ENCODE results near the gene CMIP.

CMIP gene

GRCh38 chr16:81495321-81496234 lies 51.0 kb downstream of the CMIP start:
- DNase-seq = no peak

- DNase-seq = no peak
Measured at GRCh38 chr16:81496321-81496720, 51.7 kb downstream of the CMIP start.

GRCh38 chr16:81496742-81497141 lies 52.1 kb downstream of the CMIP start:
- DNase-seq = no peak

GRCh38 chr16:81497690-81498089 lies 53.1 kb downstream of the CMIP start:
- DNase-seq = no peak

- no peak for DNase-seq
Measured at GRCh38 chr16:81498351-81498750, 53.7 kb downstream of the CMIP start.

DNA sequence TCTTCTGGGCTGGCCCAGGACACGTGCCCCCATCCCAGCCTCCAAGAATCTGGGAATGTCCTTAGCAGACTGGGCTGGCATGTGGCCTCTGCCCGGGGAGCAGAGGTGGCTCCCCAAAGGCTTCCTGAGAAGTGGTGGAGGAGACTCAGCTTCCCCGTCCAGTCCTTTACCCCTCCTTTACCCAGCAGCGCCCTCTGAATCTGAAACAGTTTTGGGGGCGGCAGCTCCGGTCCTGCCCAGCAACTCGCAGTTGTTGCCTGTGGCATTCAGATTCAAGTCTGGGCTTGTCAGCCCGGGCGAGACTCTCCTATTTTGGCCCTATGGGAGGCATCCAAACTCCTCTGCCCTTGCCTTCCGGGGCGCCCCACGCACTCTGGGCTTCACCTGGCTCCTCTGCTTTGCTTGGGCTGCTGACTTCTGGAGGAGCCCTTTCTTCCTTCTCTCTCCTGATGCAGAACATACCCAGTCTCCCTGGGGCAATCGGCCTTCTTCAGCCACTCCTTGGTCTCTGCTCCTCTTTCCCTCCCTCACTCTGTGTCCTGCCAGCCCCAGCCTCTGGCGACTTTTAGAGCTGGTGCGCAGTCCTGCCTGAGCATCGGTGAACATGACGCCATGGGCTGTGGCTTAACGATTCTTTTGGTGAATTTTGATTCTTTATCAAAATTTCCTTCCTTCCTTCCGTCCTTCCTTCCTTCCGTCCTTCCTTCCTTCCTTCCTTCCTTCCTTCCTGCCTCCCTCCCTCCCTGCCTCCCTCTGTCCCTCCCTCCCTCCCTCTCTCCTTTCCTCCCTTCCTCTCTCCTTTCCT lies 55.2 kb downstream of the CMIP start:
- DNase-seq = no peak

GRCh38 chr16:81500833-81501521 lies 56.4 kb downstream of the CMIP start:
- no peak for DNase-seq

DNA sequence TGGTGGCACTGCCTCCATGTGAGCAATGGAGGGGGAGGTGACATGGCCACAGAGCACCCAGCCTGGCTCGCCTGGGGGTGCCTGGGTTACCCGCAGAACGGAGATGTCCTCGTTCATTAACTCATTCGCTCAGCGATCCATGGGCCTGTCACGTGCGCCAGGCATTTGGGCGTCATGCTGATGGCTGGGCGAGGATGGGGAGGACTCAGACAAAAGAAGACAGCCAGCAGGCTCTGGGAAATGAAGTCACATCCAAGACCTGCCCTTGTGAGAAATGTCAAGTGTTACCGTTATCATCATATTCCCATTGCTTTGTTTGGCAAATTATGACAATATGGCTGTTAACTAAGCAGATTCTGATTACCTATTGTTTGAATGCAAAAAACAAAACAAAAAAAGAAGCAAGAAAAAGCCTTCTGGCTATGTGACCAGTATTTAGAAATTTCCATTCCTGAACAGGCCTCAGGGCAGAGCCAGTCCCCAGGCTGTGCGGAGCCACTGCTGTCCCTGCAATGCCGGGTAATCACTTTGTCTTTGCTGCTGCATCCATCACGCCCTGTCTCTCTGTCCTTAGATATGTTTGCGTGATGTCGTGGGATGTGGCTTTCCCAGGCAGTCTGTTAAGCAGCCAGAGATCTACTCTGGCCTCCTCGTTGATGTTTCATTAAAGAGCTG lies 57.9 kb downstream of the CMIP start:
- no peak for DNase-seq

- DNase-seq = no peak
Measured at GRCh38 chr16:81505011-81505661, 60.5 kb downstream of the CMIP start.

GRCh38 chr16:81509404-81509803 lies 64.8 kb downstream of the CMIP start:
- no peak for DNase-seq

DNA sequence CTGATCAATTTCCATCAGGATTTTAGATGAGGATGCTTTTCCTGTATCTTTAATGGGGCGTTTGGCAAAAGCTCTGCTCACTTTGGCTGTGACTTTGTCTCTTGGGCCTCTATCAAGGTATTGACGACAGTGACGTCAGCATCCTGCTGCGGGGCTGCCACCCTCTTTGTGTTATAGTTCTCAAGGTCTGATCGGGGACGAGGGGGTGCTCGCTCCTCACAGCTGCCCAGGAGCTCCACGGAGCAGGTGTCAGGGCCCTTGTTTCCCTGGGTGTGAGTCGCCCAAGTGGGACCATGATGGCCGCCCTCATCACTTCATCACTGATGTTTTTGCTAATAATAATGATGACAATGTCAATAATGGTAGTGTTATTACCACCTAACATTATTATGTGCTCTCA lies 65.4 kb downstream of the CMIP start:
- DNase-seq = no peak

GRCh38 chr16:81511371-81511770 lies 66.8 kb downstream of the CMIP start:
- DNase-seq = no peak

GRCh38 chr16:81513204-81514040 lies 68.8 kb downstream of the CMIP start:
- no peak for DNase-seq

DNA sequence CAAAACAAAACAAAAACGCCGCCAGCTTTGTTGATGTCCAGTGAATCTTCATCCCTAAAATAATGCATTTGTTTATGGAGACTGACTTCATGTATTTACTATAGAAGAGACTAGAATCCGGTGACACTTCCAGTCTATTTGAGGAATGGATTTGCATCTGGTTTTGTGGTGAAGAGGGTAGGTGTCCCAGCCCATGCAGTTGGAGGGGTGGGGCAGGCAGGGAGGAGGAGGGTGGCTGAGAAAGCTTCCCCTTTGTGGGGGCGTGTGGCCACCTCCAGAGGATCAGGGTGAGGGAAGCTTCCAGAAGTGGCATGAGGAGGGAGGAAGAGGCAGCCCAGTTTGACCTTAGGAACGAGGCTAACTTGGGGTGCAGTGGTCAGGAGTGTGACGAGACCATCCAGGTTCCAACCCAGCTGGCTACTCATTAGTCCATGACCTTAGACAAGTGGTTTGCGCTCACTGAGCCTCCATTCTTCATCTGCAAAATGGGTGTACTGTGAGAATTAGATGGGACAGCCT lies 69.5 kb downstream of the CMIP start:
- no peak for DNase-seq

DNA sequence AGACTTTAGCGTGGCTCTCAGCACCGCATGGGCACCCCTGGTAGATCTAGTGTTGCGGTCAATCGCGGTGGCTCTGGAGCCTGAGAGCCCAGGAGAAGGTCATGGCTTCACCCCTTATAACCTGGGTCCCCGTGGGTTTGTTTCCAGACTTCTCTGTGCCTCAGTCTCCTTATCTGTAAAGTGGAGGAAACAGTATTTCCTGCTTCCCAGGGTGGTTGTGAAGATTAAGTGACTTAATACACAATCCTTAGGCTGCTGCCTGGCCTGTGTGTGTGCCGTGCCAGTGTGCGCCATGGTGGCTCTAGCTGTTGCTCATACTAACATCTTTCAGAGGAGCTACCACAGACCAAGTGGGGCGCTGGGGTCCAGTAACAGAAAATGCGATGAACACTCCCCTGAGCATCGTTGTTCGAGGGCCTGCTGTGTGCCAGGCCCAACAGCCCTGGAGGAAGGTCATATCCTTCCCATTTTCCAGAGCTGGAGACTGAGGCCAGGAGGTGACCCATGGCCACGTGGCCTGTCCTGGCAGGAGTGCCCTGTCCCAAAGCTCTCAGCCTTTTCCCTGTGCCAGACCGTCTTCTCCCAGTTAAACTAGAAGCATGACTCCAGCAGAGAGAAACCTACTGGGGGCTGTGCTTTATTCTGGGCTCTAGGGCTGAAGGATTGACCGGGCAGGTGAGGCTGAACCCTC lies 70.1 kb downstream of the CMIP start:
- no peak for DNase-seq

- no peak for DNase-seq
Measured at GRCh38 chr16:81515281-81515680, 70.7 kb downstream of the CMIP start.

DNA sequence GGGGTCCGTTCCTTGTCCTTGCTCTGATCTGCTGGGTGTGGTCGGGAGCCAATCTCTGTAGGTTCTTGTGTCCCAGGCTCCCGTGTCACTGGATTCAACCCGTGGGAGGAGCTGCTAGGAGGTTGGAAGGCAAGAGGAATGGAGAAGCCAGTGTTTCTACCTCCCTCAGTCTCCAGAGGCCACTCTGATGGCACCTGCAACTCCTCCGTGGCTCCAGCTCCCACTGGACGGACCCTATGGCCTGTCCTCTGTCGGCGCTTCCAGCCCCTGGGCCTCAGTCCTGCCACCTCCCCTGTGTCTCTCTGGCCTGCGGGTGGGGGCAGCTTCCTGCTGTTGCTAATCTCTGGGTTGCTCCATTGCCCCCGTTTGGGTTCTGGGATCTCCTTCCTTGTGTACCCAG lies 71.1 kb downstream of the CMIP start:
- no peak for DNase-seq

DNA sequence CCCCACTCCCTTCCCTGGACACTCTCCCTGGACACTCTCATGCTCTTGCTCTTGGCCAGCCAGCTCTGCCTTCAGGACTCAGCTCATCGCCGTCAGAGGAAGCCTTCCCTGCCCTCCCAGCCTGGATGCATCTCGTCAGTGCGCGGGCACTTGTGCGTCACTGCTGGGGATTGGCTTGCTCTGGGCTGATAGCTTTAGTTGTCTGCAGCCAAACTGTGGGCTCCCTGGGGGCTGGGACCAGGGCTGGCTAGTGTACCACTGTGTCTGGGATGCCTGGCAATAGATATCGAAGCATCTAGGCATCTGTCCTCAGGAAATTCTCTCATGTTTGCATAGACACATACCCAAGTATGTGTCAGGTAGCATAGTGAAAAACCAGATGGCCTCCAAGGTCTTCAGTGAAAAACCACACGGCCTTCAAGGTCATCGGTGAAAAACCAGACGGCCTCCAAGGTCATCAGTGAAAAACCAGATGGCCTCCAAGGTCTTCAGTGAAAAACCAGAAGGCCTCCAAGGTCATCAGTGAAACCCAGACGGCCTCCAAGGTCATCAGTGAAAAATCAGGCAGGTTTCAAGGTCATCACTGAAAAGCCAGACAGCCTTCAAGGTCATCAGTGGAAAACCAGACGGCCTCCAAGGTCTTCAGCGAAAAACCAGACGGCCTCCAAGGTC lies 72.0 kb downstream of the CMIP start:
- DNase-seq = no peak

GRCh38 chr16:81517150-81517499 lies 72.5 kb downstream of the CMIP start:
- no peak for DNase-seq

Measured in T-helper 1 cell (primary cell).